Measurements from ENCODE around the gene PPP1R11.

- TF ChIP-seq, protein P1, sequence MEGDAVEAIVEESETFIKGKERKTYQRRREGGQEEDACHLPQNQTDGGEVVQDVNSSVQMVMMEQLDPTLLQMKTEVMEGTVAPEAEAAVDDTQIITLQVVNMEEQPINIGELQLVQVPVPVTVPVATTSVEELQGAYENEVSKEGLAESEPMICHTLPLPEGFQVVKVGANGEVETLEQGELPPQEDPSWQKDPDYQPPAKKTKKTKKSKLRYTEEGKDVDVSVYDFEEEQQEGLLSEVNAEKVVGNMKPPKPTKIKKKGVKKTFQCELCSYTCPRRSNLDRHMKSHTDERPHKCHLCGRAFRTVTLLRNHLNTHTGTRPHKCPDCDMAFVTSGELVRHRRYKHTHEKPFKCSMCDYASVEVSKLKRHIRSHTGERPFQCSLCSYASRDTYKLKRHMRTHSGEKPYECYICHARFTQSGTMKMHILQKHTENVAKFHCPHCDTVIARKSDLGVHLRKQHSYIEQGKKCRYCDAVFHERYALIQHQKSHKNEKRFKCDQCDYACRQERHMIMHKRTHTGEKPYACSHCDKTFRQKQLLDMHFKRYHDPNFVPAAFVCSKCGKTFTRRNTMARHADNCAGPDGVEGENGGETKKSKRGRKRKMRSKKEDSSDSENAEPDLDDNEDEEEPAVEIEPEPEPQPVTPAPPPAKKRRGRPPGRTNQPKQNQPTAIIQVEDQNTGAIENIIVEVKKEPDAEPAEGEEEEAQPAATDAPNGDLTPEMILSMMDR (IDR thresholded peaks at IDR 0.05) = no peak
- no peak for TF ChIP-seq POLR2A (IDR thresholded peaks at IDR 0.05)
- no peak for TF ChIP-seq POLR2AphosphoS5 (IDR thresholded peaks at IDR 0.05)
Observed at GRCh38 chr6:30035784-30036183, 31.2 kb upstream of the PPP1R11 start.
